Neural cell (in vitro differentiated cells): ENCODE measurements around the gene TRAF6. TPM values are rescaled to one million over a fixed set of nuclear protein-coding genes. Genes with fewer than 3 reads are reported as not detected.

Source experiments
- H2AFZ ChIP-seq: fragments of 200-600, 300-800 bp; sonication (generic), shearing (Covaris generic); 2 replicates; pipeline ENCODE4 v1.6.0; 2014; ENCODE audit warnings: low read depth, mild to moderate bottlenecking, antibody characterized with exemption, low read length, moderate library complexity
- H3F3A ChIP-seq: fragments of 200-600 bp; shearing (Covaris generic); 2 replicates; pipeline ENCODE4 v1.6.1; 2016; ENCODE audit warnings: mild to moderate bottlenecking, moderate library complexity, mixed read lengths, antibody characterized with exemption, low read length; ENCODE audit not compliant: insufficient read depth, poor library complexity, severe bottlenecking
- H3K27ac ChIP-seq: fragments of 200-600, 300-800 bp; sonication (generic), shearing (Covaris generic); 2 replicates; pipeline ENCODE4 v1.5.1; 2014; ENCODE audit warnings: mild to moderate bottlenecking, low read length, moderate library complexity
- H3K27me3 ChIP-seq: fragments of 300-800, 200-600 bp; sonication (generic), shearing (Covaris generic); 2 replicates; pipeline ENCODE4 v1.6.0; 2014; ENCODE audit warnings: mild to moderate bottlenecking, low read depth, low read length, moderate library complexity; ENCODE audit not compliant: insufficient read depth
- H3K36me3 ChIP-seq: fragments of 300-800, 200-600 bp; sonication (generic), shearing (Covaris generic); 2 replicates; pipeline ENCODE4 v1.5.1; 2014; ENCODE audit warnings: mild to moderate bottlenecking, antibody characterized with exemption, low read length, moderate library complexity; ENCODE audit not compliant: insufficient read depth
- H3K4me2 ChIP-seq: fragments of 300-800, 200-600 bp; sonication (generic), shearing (Covaris generic); 2 replicates; pipeline ENCODE4 v1.6.0; 2014; ENCODE audit warnings: mild to moderate bottlenecking, low read length
- H3K4me3 ChIP-seq: fragments of 300-800, 200-600 bp; sonication (generic), shearing (Covaris generic); 2 replicates; pipeline ENCODE4 v1.5.1; 2014; ENCODE audit warnings: mild to moderate bottlenecking, low read length, moderate library complexity
- H3K79me2 ChIP-seq: fragments of 200-600 bp; shearing (Covaris generic); replicated peaks from 2 replicates; pipeline ENCODE4 v1.6.0; 2014; ENCODE audit warnings: mild to moderate bottlenecking, low read length, moderate library complexity; ENCODE audit not compliant: insufficient read depth
- H3K9ac ChIP-seq: fragments of 300-800, 200-600 bp; sonication (generic), shearing (Covaris generic); 2 replicates; pipeline ENCODE4 v1.6.1; 2016; ENCODE audit warnings: mild to moderate bottlenecking, low read length, mixed read lengths
- H3K9me2 ChIP-seq: fragments of 200-600 bp; shearing (Covaris generic); 2 replicates; pipeline ENCODE4 v1.6.1; 2016; ENCODE audit warnings: mild to moderate bottlenecking, low read length, mixed read lengths; ENCODE audit not compliant: insufficient read depth
- H3K9me3 ChIP-seq: fragments of 200-600, 300-800 bp; sonication (generic), shearing (Covaris generic); 2 replicates; pipeline ENCODE4 v1.6.1; 2016; ENCODE audit warnings: mild to moderate bottlenecking, mixed run types, low read length, moderate library complexity, mixed read lengths
- H4K20me1 ChIP-seq: fragments of 200-600 bp; shearing (Covaris generic); 2 replicates; pipeline ENCODE4 v1.6.1; 2016; ENCODE audit warnings: mild to moderate bottlenecking, mixed run types; ENCODE audit not compliant: insufficient read depth
- EP300 ChIP-seq: fragments of 450-650 bp; conservative IDR thresholded peaks from 2 replicates; pipeline ENCODE4 v1.6.1; 2014; ENCODE audit warnings: antibody characterized with exemption, mild to moderate bottlenecking, moderate library complexity; ENCODE audit not compliant: poor library complexity, severe bottlenecking
- EZH2 ChIP-seq: fragments of 200-600, 300-800 bp; shearing (Covaris generic), sonication (generic); IDR thresholded peaks from 2 replicates; pipeline ENCODE4 v1.6.1; 2014; ENCODE audit warnings: antibody characterized with exemption, low read length, borderline replicate concordance, mild to moderate bottlenecking; ENCODE audit not compliant: insufficient read depth, poor library complexity, severe bottlenecking
- MXI1 ChIP-seq: fragments of 450-650 bp; conservative IDR thresholded peaks from 2 replicates; pipeline ENCODE4 v1.6.1; 2014; ENCODE audit warnings: antibody characterized with exemption, mild to moderate bottlenecking; ENCODE audit not compliant: poor library complexity, severe bottlenecking
- POLR2AphosphoS5 ChIP-seq: IDR thresholded peaks from 2 replicates; pipeline ENCODE4 v1.6.1; 2012
- RAD21 ChIP-seq: fragments of 450-650 bp; conservative IDR thresholded peaks from 2 replicates; pipeline ENCODE4 v1.6.1; 2014; ENCODE audit warnings: antibody characterized with exemption, mild to moderate bottlenecking, moderate library complexity
- SMC3 ChIP-seq: fragments of 450-650 bp; conservative IDR thresholded peaks from 2 replicates; pipeline ENCODE4 v1.6.1; 2014; ENCODE audit warnings: antibody characterized with exemption, mild to moderate bottlenecking, moderate library complexity; ENCODE audit not compliant: poor library complexity
- TAF1 ChIP-seq: IDR thresholded peaks from 2 replicates; pipeline ENCODE4 v1.6.1; 2012; ENCODE audit warnings: low read depth
- polyA plus RNA-seq: library from polyadenylated mRNA; depleted of rRNA; stranded (reverse); fragments of >200 nt; gene quantifications from 2 replicates; pipeline ENCODE4 v1.2.3, GENCODE V29; 2014
- TF ChIP-seq, protein P1 (sequence below): fragments of 450-650 bp; IDR thresholded peaks from 2 replicates; pipeline ENCODE4 v1.5.1; 2014; ENCODE audit warnings: antibody characterized with exemption, mild to moderate bottlenecking, moderate library complexity; ENCODE audit not compliant: poor library complexity, severe bottlenecking
- TF ChIP-seq, protein P2 (sequence below): IDR thresholded peaks from 2 replicates; pipeline ENCODE4 v1.6.1; 2012; ENCODE audit warnings: borderline replicate concordance

TRAF6 gene
- polyA plus RNA-seq, 1 donor from 2014 or later = 7.5 TPM

DNA sequence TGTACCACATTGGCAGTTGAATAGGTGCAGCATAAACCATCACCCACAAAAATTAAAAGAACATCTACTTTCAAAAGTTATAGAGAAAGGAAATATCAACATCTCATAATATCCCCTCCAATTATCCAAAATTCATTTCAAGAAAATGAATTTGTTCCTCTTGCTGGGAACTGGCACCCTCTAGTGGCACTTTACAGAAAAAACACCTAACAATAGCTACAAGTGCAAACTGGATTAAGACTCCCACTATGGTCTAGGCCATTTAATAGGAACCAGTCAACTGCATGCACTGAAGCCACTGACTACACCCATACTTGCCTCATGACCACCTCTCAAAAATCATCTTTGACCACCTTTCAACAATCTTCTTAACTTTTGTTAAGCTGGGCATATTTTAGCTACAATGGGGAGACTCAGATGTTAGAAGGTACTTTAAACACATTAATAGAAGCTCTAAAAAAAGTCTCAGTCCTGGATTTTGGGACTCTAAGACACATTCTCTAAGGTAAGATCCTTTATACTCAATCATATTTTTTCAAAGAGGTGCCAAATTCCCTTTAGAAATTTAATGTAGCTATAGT is 17.3 kb downstream of the TRAF6 start:
- Histone ChIP-seq H3K4me3 (no peak overlapping the region), H3K79me2 (no peaks in the 10 kb centered on the region), H3K9ac (no peak overlapping the region), H2AFZ (no peak overlapping the region), H3K4me2 (no peak overlapping the region), H3K9me3 (no peaks in the 10 kb centered on the region), H3F3A (no peaks in the 10 kb centered on the region), H3K27ac (no peak overlapping the region), H3K9me2 (no peaks in the 10 kb centered on the region), H3K36me3 (peaks cover 16% of the 10 kb centered on the region), H4K20me1 (no peaks in the 10 kb centered on the region), H3K27me3 (no peaks in the 10 kb centered on the region)
- TF ChIP-seq POLR2AphosphoS5 (no peak), TAF1 (no peak), SMC3 (peak; percentile 74), EP300 (no peak), EZH2 (no peak), MXI1 (no peak), RAD21 (peak; percentile 80)
- TF ChIP-seq, protein P1, sequence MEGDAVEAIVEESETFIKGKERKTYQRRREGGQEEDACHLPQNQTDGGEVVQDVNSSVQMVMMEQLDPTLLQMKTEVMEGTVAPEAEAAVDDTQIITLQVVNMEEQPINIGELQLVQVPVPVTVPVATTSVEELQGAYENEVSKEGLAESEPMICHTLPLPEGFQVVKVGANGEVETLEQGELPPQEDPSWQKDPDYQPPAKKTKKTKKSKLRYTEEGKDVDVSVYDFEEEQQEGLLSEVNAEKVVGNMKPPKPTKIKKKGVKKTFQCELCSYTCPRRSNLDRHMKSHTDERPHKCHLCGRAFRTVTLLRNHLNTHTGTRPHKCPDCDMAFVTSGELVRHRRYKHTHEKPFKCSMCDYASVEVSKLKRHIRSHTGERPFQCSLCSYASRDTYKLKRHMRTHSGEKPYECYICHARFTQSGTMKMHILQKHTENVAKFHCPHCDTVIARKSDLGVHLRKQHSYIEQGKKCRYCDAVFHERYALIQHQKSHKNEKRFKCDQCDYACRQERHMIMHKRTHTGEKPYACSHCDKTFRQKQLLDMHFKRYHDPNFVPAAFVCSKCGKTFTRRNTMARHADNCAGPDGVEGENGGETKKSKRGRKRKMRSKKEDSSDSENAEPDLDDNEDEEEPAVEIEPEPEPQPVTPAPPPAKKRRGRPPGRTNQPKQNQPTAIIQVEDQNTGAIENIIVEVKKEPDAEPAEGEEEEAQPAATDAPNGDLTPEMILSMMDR = peak; percentile 83
- TF ChIP-seq, protein P2, sequence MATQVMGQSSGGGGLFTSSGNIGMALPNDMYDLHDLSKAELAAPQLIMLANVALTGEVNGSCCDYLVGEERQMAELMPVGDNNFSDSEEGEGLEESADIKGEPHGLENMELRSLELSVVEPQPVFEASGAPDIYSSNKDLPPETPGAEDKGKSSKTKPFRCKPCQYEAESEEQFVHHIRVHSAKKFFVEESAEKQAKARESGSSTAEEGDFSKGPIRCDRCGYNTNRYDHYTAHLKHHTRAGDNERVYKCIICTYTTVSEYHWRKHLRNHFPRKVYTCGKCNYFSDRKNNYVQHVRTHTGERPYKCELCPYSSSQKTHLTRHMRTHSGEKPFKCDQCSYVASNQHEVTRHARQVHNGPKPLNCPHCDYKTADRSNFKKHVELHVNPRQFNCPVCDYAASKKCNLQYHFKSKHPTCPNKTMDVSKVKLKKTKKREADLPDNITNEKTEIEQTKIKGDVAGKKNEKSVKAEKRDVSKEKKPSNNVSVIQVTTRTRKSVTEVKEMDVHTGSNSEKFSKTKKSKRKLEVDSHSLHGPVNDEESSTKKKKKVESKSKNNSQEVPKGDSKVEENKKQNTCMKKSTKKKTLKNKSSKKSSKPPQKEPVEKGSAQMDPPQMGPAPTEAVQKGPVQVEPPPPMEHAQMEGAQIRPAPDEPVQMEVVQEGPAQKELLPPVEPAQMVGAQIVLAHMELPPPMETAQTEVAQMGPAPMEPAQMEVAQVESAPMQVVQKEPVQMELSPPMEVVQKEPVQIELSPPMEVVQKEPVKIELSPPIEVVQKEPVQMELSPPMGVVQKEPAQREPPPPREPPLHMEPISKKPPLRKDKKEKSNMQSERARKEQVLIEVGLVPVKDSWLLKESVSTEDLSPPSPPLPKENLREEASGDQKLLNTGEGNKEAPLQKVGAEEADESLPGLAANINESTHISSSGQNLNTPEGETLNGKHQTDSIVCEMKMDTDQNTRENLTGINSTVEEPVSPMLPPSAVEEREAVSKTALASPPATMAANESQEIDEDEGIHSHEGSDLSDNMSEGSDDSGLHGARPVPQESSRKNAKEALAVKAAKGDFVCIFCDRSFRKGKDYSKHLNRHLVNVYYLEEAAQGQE = no peak

DNA sequence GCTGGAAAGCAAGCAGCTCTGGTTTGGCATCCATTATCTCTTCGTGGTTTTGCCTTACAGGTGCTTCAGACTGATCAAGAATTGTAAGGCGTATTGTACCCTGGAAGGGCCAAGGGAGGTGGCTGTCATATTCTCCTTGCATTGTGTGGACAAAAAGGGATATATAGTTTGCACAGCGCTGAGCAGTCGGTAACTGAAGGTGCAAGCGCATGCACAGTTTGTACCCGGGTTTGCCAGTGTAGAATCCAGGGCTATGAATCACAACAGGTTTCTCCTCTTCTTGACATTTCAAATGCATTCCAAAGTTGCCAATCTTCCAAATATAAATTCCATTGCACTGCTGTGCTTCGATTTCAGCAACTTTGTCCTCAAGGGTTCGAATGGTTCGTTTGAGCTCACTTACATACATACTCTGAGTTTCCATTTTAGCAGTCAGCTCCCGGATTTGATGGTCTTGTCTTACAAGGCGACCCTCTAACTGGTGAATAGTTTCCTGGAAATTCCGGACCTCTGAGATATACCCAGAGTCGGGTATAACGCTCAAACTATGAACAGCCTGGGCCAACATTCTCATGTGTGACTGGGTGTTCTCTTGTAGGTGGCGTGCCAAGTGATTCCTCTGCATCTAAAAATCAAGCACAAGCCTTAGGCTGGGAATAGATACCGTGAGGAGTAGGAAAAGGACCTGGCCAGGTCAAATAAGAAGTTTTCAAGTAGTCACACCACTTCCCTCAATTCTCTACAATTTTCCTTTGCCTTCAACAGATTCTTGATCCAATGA is 19.9 kb downstream of the TRAF6 start:
- H3K9me2 ChIP-seq = no peaks in the 10 kb centered on the region
- H3K9me3 ChIP-seq = no peaks in the 10 kb centered on the region
- H3K9ac ChIP-seq = no peak overlapping the region
- no peak overlapping the region for H3K27ac ChIP-seq
- H3K79me2 ChIP-seq = no peaks in the 10 kb centered on the region
- no peak overlapping the region for H3K4me3 ChIP-seq
- no peak overlapping the region for H3K4me2 ChIP-seq
- H3F3A ChIP-seq = no peaks in the 10 kb centered on the region
- H3K36me3 ChIP-seq = peaks cover 8% of the 10 kb centered on the region
- no peaks in the 10 kb centered on the region for H4K20me1 ChIP-seq
- H2AFZ ChIP-seq = no peak overlapping the region
- H3K27me3 ChIP-seq = no peaks in the 10 kb centered on the region
- TF ChIP-seq EZH2 (no peak), POLR2AphosphoS5 (no peak), MXI1 (no peak), SMC3 (no peak), TAF1 (no peak), RAD21 (no peak), EP300 (no peak)
- TF ChIP-seq, protein P1 = no peak
- TF ChIP-seq, protein P2 = no peak
